HG02759 (cell line): ENCODE results near the gene ANKRD17.
"Not testable (repeated sequence)": the region's sequence is repeated elsewhere in the genome, so short reads cannot be mapped to it uniquely, and the experiment has no call there.

Source experiments
- ATAC-seq: cut with Tn5 transposase; IDR thresholded peaks from one replicate; pipeline ENCODE4 v1.9.1; 2021; ENCODE audit warnings: mild to moderate bottlenecking, moderate library complexity; ENCODE audit not compliant: unreplicated experiment

Gene ANKRD17

DNA sequence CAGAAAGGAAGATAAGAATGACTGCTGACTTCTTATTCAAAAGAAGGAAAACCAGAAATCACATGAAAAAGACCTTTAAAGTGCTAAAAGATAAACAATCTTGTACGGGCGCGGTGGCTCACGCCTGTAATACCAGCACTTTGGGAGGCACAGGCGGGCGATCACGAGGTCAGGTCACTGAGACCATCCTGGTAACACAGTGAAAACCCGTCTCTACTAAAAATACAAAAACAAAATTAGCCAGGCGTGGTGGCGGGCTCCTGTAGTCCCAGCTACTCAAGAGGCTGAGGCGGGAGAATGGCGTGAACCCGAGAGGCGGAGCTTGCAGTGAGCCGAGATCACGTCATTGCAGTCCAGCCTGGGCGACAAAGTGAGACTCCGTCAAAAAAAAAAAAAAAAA lies 54.6 kb downstream of the ANKRD17 start:
- ATAC-seq = not testable (repeated sequence)

DNA sequence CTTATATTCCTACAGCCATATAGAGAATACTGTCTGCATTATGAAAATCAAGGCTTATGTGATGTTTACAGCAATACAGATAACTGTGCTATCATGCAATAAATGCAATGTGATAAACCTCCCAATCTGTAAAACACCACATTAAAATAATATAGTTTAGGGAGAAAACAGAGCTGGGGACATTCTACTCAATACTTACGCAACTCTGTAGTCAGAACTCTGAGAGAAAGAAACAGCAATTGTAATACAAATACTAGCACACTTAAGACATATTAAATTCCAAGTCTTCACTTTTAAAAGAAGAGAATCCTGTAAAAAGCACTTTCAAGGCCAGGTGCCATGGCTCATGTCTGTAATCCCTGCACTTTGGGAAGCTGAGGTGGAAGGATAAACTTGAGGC lies 61.4 kb downstream of the ANKRD17 start:
- ATAC-seq = no peak

DNA sequence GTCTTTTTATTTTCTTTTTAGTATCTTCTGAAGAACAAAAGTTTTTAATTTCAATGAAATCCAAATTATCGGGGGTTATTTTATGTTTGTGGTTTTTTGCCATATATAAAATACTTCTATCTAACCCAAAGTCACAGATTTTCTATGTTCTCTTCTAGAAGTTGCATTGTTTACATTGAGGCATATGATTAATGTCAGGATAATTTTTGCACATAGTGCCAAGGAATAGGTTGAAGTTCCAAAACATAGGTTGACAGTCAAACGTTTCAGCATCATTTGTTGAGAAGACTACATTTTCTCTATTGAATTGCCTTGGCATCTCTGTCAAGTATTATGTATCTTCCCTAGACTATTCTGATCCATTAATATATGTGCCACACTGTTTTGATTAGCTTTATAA lies 64.5 kb downstream of the ANKRD17 start:
- ATAC-seq = no peak

DNA sequence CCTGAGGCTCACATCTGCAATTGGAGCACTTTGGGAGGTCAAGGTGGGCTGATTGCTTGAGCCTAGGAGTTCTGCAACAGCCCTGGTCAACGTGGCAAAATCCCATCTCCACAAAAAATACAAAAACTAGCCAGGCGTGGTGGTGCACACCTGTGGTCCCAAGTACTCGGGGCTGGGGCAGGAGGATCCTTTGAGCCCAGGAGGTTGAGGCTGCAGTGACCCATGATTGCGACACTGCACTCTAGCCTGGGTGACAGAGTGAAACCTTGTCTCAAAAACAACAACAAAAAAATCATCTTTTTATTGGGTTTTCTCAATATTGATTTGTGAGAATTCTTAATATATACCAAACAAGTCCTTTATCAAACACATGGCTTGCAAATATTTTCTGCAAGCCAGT lies 64.9 kb downstream of the ANKRD17 start:
- no peak for ATAC-seq

DNA sequence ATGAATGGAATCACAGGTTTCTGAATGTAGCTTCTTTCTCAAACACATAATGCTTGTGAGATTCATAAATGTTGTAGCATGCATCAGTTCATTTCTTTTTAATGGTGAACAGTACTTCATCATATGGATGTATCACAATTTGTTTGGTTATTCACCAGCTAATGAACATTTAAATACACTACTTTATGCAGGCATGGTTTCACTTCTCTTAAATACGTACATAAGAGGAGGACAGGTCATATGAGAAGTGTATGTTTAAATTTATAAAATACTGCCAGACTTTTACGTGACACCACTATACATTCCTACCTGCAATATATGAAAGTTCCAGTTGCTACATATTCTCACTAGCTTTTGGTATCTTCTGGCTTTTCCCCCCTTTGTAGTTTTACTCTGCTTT lies 65.4 kb downstream of the ANKRD17 start:
- ATAC-seq = peak; percentile 76

DNA sequence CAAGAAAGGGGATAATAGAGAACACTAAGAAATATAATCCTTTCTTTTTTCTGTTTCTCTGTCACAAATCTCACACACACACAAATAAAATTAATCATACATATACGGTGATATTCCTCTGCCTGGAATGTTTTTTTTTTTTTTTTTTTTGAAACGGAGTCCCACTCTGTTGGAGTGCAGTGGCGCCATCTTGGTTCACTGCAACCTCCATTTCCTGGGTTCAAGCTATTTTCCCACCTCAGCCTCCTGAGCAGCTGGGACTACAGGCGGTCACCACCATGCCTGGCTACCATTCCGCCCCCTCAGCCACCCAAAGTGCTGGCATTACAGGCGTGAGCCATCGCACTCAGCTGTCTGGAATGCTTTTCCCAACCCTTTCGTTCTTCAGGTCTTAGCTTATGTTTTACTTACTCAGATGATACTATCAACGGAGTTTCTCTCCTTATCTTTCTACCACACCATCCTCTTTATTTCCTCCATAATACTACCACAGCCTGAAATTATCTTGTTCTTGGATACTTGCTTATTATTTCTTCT lies 69.3 kb downstream of the ANKRD17 start:
- no peak for ATAC-seq

DNA sequence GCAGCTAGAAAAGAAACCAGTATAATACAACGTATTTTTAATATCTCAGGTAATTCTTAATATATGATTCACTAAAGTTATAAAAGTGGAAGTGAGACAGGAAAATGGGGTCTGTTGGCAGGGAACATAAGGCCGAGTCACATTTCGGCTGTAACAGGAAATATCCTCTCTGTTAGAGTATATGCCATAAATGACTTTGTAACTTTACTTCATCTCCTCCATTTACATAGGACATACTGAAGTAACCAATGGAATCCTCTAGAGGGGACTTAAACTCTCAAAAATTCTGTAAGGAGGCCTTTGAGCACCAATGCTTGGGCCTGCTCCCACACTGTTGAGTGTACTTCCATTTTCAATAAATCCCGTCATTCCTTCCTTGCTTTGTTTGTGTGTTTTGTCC lies 71.3 kb downstream of the ANKRD17 start:
- ATAC-seq = no peak

DNA sequence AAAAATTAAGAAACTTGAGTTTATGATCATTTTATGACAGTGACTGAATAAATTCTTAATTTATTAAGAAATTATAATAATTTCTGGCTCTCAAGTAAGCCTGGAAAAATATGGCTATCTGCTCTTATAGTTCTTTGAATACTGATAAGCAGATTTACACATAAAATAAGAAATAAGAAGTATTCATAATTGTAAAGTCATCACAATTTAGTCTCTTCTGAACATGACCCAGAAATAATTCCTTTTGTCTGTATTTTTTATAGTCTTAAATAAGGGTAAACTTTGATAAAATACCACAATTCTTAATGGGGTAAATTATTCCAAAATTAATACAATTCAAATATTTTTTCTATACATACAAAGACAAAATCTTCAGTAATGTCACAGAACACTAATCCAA lies 72.7 kb downstream of the ANKRD17 start:
- ATAC-seq = no peak

DNA sequence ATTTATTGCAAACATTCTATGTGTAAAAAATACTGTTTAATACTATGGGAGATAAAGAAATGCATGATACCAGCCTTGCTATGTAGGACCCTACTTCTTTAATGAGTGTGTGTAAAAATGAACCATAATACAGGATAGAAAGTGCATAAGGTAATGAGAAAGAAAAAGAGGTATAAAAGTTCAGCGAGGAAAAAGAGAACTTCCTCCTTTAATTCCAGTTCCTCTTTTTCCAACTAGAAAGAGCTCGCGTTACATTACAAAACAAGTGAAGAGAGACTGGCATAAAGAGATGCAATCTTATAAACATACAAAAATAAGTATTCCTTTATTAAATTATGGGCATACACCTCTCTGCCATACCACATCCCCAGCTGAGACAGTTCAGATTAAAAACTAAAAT lies 77.4 kb downstream of the ANKRD17 start:
- no peak for ATAC-seq

DNA sequence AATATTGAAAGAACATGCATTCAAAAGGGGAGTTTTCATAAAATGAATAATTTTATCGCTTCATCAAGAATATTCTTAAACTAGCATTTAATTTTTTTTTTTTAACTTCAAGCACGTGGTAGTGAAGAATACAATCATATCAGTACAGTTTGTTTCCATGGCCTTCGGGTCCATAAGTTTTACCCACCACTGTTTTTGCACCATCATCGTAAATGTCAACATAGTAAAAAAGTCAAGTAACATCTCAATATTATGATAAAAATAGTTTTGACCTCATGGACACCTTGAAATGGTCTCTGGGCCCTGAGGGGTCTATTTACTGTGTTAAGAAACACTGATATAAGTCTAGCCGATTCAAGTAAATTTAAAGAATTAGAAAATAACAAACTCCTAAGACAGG lies 80.2 kb downstream of the ANKRD17 start:
- no peak for ATAC-seq

DNA sequence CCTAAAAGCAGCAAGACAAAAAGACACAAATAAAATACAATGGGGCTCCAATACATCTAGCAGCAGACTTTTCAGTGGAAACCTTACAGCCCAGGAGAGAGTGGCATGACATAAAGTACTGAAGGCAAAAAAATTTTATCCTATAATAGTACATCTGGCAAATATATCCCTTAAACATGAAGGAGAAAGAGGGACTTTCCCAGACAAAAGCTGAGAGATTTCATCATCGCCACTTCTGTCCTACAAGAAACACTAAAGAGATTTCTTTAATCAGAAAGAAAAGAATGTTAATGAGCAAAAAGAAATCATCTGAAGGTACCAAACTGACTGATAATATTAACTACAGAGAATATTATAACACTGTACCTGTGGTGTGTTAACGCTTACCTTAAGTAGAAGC lies 86.4 kb downstream of the ANKRD17 start:
- no peak for ATAC-seq

DNA sequence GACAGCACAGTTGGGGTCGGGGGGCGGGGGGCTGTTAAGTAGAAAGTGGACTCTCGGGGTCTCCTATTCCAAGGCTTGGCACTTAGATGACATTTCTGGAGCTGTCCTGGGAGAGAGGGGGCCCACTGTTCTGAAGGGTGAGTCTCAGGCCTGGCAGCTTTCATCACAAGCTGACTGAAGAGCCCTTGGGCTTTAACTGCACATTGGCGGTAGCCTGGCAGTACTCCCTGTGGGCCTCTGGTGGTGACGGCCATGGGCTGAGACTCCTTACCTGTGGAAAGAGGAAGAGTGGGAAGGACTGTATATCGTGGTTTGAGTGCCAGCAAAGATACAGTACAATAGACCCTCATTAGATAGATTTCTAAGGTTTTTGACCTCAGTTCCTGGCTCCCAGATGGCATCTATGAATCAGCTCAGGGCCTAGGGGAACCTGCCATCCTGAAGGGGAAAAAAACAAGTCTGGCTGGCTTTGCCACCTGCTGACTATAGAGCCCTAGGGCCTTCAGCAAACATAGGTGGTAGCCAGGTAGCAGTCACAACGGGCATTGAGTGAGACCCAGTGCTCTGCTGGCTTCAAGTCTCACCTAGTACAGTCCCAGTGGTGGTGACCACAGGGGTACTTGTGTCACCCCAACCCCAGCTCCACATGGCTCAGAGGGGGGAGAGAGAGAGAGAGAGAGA lies 87.9 kb downstream of the ANKRD17 start:
- no peak for ATAC-seq

DNA sequence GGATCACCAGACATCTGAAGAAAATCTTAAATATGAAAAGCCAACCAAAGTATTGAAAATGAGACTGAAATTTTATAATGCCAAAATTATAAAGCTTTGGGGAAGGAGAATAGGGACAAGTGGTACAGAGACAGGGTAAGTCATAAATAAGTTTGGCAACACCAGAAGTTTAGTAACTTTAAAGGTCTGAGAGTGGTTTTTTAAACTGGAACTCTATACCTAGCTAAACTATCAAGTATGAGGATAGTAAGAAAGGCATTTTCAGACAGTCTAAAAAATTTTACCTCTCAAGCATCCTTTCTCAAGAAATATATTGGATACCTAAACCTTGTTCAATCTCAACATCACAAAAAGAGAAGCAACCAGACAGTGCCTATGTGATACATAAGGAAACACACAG lies 92.4 kb downstream of the ANKRD17 start:
- no peak for ATAC-seq

DNA sequence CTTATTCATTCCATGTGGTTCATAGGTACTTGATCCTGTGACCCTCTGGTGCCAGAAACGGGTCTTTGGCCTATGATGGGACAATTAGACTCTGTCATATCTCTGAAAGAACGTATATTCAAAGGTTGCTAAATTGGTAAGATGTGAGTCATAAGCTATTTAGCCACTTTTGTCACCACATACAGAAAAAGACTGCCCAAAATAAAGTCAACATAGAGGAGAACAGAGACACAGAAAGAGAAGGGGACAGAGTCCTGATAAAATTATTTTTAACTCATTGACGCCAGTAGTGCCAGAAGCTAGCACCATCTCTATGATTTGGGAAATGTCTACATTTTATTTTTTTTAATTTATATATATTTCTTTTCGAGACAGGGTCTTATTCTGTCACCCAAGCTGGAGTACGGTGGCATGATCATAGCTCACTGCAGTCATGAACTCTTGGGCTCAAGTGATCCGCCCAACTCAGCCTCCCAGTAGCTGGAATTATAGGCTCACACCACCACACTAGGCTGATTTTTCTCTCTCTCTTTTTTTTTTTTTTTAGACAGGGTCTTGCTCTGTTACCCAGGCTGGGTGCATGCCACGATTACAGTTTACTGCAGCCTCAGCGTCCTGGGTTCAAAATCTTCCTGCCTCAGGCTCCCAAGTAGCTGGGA lies 96.9 kb downstream of the ANKRD17 start:
- no peak for ATAC-seq

DNA sequence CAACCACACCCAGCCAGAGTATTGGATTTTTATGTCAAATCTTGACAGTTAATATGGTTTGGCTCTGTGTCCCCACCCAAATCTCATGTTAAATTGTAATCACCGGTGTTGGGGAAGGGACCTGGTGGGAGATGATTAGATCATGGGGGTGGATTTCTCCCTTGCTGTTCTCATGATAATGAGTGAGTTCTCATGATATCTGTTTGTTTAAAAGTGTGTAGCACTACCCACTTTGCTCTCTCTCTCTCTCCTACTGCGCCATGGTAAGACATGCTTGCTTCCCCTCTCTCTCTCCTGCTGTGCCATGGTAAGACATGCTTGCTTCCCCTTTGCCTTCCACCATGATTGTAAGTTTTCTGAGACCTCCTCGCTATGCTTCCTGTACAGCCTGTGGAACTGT lies 102.2 kb downstream of the ANKRD17 start:
- ATAC-seq = no peak

DNA sequence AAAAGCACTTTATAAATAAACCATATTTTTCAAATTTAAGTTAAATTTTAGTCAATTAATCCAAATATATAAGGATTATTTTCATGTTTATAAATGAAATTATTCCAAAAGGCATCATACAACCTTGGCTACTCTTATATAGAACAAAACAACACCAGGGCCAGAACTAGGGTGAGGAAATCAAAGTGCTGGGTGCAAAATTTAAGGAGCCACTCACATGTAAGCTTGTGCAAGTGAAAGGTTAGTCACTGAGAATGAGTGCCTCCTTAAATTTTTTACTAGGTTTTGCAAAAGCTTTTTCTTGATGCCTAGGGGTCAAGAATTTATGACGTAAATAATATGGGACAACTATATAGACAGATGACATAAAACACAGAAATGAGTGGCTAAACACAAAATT lies 105.7 kb downstream of the ANKRD17 start:
- ATAC-seq = no peak

DNA sequence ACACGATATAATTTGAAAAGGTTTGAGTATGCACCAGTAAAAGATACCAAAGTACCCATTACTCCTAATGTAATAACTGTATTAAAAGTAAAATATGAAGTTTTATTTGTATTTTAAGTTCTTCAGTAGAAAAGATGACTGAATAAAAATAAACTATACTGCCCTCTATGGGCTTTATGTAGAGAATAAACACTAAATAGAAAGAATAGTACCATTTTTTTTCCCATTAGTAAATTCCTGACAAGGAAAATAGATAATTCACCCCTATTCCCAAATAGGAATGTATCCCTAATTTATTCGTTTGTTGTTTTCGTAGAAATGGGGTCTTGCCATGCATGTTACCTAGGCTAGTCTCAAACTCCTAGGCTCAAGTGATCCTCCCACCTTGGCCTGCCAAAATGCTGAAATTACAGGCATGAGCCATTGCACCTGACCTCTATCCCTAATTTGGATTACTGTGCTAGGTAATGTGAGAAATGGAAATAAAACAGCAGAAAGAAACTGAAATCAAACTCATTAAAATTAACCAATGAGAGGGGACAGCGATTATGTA lies 115.5 kb downstream of the ANKRD17 start:
- no peak for ATAC-seq

DNA sequence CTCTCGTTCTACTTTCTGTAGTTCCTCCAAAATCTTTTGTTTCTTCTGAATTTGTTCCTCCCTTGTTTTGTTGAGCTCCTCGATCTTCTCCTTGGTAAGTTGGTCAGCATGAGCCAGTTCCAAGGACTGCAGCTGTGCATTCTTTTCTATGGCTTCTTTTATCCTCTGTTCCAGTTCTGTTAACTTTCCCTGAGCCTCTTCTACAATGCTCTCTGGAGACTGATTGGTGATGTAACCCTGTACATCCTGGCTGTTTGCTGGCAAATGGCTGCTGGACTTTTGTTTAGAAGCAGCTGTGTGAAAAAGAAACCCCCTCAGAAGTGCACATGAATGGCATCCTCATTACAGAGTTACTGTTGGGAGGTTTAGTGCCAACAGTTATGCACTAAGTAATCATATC lies 118.6 kb downstream of the ANKRD17 start:
- no peak for ATAC-seq

DNA sequence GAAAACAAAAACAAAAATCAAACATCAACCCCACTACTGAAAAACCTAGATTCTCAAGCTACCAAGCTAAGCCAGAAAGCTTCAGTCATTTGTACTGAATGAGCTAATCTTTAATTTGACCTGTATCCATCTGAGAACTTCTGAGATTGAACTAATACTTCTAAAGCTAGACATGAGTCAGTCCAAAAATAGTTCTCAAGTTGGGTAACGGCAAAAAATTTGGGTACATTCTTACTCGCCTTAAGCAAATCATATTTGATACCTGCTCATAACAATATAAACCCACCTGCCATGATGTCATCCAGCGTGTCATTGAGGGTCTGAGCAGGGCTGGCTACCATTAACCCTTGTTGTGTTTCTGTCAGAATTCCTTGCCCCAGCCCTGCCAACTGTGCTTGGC lies 119.4 kb downstream of the ANKRD17 start:
- ATAC-seq = no peak

DNA sequence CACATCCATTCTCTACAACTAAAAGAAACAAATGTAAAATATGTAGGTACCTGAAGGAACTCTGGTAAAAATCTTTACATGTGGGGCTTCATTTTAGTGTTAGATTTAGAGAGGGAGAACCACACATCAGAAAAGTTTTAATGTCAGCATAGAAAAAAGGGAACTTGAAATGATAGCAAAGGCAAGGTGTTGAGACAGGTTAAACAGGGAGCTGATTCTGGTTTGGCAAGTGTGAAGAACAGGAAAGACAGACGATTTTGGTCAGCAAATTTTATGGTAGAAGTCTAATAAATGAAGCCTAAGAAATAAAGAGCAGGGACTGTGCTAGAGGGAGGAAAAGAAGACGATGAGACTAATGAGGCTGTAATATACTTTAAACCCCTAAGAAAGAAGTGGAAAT lies 121.5 kb downstream of the ANKRD17 start:
- ATAC-seq = no peak

DNA sequence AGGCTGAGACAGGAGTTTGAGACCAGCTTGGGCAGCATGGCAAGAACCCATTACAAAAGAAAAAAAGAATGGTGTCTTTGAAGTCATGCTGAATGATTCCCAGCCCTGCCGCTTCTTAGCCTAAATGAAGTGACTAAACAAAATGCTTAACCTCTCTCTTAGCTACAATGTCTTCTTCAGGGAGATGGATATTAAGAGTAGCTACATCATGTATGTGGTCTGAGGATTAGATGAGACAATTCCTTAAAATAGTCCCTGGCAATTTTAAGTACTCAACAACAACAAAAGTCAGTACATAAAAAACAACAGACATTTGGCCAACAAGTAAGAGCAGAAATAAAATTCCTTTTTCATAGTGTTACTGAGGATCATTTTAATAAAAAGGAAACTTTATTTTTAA lies 124.8 kb downstream of the ANKRD17 start:
- no peak for ATAC-seq

DNA sequence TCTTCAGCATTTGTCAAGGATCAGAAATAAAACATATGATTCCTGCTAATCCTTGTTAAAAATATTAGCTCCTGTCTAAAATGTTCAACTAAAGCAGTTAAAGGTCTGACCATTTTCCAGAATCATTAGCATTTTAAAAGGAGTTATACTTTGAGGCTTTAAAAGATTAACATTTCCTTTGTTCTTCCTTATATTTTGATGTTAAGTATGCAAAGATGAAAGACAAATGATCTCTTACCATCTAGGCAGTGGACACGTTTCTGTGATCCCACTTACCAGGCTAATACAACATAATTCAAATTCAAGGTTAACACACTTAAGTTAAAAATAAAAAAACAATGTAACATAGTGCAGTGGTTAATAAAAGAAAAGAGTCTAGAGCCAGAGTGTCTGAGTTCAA lies 127.3 kb downstream of the ANKRD17 start:
- ATAC-seq = no peak
